Measurements from ENCODE around the gene FAM50B. TPM values are rescaled to one million over a fixed set of nuclear protein-coding genes. Genes with fewer than 3 reads are reported as not detected.

FAM50B gene
- total RNA-seq, 6 experiments from 2014 or later, result 3.6 to 11.1 (median 8.5) TPM

GRCh38 chr6:3836566-3836965 lies 12.6 kb upstream of the FAM50B start:
- WGBS (ENCODE audit: insufficient coverage, low coverage, low lambda C conversion rate, missing lambda C conversion rate), result 92% methylated on average over 3 of the region's 3 CpGs
- ATAC-seq, result no peak

DNA sequence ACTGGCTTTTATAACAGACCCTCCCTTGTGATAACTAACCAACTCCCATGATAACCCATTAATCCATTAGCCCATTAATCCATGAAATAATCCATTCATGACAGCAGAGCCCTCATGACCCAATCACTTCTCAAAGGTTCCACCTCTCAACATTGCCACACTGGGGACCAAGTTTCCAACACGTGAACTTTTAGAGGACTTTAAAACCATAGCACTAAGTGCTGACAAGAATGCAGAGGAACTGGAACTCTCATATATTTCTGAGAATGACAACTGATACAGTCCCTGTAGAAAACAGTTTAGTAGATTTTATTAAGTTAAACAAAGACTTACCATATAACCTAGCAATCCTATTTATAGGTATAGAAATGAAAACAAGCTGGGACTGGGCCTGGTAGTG lies 11.4 kb upstream of the FAM50B start:
- no peaks in the 10 kb centered on the region for H3K36me3 ChIP-seq
- H3K4me3 ChIP-seq, result no peak overlapping the region
- WGBS (ENCODE audit: insufficient coverage, low coverage, low lambda C conversion rate, missing lambda C conversion rate), result 17% methylated on average over 1 of the region's 1 CpG
- H3K9me3 ChIP-seq, result no peaks in the 10 kb centered on the region
- H3K27ac ChIP-seq, result peak overlapping the region in 2 of 3 donors; percentile 78 to 92
- TF ChIP-seq POLR2A (IDR thresholded peaks at IDR 0.05), result peak; percentile 14
- TF ChIP-seq, protein P1, sequence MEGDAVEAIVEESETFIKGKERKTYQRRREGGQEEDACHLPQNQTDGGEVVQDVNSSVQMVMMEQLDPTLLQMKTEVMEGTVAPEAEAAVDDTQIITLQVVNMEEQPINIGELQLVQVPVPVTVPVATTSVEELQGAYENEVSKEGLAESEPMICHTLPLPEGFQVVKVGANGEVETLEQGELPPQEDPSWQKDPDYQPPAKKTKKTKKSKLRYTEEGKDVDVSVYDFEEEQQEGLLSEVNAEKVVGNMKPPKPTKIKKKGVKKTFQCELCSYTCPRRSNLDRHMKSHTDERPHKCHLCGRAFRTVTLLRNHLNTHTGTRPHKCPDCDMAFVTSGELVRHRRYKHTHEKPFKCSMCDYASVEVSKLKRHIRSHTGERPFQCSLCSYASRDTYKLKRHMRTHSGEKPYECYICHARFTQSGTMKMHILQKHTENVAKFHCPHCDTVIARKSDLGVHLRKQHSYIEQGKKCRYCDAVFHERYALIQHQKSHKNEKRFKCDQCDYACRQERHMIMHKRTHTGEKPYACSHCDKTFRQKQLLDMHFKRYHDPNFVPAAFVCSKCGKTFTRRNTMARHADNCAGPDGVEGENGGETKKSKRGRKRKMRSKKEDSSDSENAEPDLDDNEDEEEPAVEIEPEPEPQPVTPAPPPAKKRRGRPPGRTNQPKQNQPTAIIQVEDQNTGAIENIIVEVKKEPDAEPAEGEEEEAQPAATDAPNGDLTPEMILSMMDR (IDR thresholded peaks at IDR 0.05), result no peak
- peaks cover 0 to 45% (median 19%) of the 10 kb centered on the region in 4 donors for H3K4me1 ChIP-seq
- H3K27me3 ChIP-seq, result no peaks in the 10 kb centered on the region
- intact Hi-C loops (cut with DNase I), result no loop called here
- ATAC-seq, result no peak
- no peak for DNase-seq

More at GRCh38 chr6:3836566-3836965, 12.6 kb upstream of the FAM50B start:
- Histone ChIP-seq H3K27ac (peak overlapping the region; percentile 78 to 96 (median 78)), H3K4me1 (peaks cover 0 to 34% (median 14%) of the 10 kb centered on the region in 4 donors), H3K4me3 (no peak overlapping the region), H3K36me3 (no peaks in the 10 kb centered on the region), H3K9me3 (no peaks in the 10 kb centered on the region), H3K27me3 (no peaks in the 10 kb centered on the region)
- TF ChIP-seq POLR2A (IDR thresholded peaks at IDR 0.05), result no peak
- DNase-seq, result no peak
- intact Hi-C loops (cut with DNase I), result no loop called here

DNA sequence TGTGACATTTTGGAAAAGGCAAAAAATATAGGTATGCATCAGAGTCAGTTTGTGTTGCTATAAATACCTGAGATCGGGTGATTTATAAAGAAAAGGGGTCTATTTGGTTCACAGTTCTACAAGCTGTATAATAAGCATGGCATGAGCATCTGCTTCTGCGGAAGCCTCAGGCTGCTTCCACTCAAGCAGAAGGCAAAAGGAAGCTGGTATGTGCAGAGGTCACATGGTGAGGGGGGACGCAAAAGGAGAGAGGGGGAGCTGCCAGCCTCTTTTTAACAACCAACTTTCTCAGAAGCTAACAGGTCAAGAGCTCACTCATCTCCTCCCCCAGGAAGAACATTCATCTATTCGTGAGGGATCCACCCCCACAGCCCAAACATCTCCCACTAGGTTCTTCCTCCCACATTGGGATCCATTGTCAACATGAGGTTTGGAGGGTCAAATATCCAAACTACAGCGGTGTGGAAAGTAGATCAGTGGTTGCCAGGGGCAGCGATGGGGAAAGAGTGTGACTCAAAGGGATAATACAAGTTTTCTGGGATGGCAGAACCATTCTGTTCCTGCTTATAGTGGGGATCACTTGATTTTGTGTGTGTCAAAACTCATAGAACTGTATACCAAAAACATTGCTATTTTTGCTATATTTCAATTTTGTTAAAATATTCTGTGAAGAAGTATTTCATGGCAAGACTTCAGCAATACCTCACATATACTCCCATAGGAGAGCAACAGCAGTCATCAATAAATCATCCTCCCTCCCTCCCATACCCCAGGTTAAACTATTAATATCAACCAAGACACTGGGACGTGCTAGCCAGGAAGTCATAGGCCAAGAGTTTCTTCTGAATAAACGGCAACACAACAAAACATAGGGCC lies 9.9 kb upstream of the FAM50B start:
- Histone ChIP-seq H3K27me3 (no peaks in the 10 kb centered on the region), H3K9me3 (no peaks in the 10 kb centered on the region), H3K27ac (peak overlapping the region; percentile 73 to 92 (median 78)), H3K4me1 (peaks cover 0 to 49% (median 19%) of the 10 kb centered on the region in 4 donors), H3K4me3 (no peak overlapping the region), H3K36me3 (no peaks in the 10 kb centered on the region)
- WGBS (ENCODE audit: insufficient coverage, low coverage, low lambda C conversion rate, missing lambda C conversion rate), result 44% methylated on average over 7 of the region's 8 CpGs
- intact Hi-C loops (cut with DNase I), result no loop called here
- ATAC-seq, result peak in 2 of 4 donors; percentile 8 to 10
- peak in 2 of 3 donors; percentile 44 to 79 for DNase-seq
- TF ChIP-seq POLR2A (IDR thresholded peaks at IDR 0.05), result peak; percentile 67
- TF ChIP-seq, protein P1 (IDR thresholded peaks at IDR 0.05), result no peak

DNA sequence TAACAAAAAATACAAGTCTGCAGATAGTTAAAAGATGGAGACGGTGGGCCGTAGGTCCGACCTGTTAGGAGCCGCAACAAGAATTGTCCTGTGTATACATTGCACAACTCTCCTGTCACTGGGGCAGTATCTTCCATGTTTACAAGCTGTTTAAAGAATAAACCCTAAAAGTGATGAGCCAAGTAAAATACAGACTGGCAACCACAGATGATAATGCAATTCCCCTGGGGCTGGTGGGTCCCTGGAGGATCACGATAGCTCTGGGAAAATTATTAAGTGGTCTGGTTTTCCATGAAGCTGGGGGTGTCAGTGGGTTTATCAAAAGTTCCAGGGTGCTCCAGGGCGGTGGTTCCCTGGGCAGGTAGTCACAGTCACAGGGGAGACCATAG lies 8.1 kb upstream of the FAM50B start:
- 33% methylated on average over 6 of the region's 6 CpGs for WGBS (ENCODE audit: insufficient coverage, low coverage, low lambda C conversion rate, missing lambda C conversion rate)
- H3K9me3 ChIP-seq, result no peaks in the 10 kb centered on the region
- TF ChIP-seq, protein P1 (IDR thresholded peaks at IDR 0.05), result no peak
- TF ChIP-seq POLR2A (IDR thresholded peaks at IDR 0.05), result peak; percentile 9
- DNase-seq (peak in 1 of 3 donors; percentile 71), ATAC-seq (peak; percentile 58 to 76 (median 70))
- peaks cover 0 to 35% (median 17%) of the 10 kb centered on the region in 4 donors for H3K4me1 ChIP-seq
- H3K27ac ChIP-seq, result peak overlapping the region; percentile 81 to 92 (median 85)
- no peaks in the 10 kb centered on the region for H3K27me3 ChIP-seq
- intact Hi-C loops (cut with DNase I), result no loop called here
- H3K4me3 ChIP-seq, result no peak overlapping the region
- no peaks in the 10 kb centered on the region for H3K36me3 ChIP-seq

Measured in right lobe of liver (tissue), 6 donors.